HepG2 (cell line): Measurements from ENCODE around the gene ADAM10. TPM values are rescaled to one million over a fixed set of nuclear protein-coding genes. Genes with fewer than 3 reads are reported as not detected.

Source experiments
- ATAC-seq: fragments of 200-7000 bp; cut with Tn5 transposase; 3 replicates; pipeline ENCODE4 v1.9.1; 2020; ENCODE audit warnings: mild to moderate bottlenecking, moderate library complexity
- BruUV-seq: library from RNA; stranded (reverse); fragments of 400-500 nt; replicated peaks from 2 replicates; lab custom pipeline; 2021; lab: Mats Ljungman, UMichigan
- CTCF ChIA-PET: fragments of 300-600 bp; formaldehyde crosslinking; extraction: SDS; loops from one replicate; lab custom pipeline; 2021; ENCODE audit warnings: low total read pairs, inconsistent platforms, low intra/inter-chr PET ratio; lab: Yijun Ruan, JAX
- POLR2A ChIA-PET: fragments of 350-600 bp; sonication (Branson Sonifier 250); formaldehyde crosslinking; loops from one replicate; lab custom pipeline; 2020; ENCODE audit warnings: antibody characterized with exemption, inconsistent platforms; lab: Yijun Ruan, JAX
- DNase-seq: peaks from one replicate; pipeline ENCODE4 v3.0.0-alpha.2; 2015; ENCODE audit warnings: low spot score
- FAIRE-seq: peaks from 3 replicates; lab custom pipeline; 2011; peaks lifted over from hg19 to GRCh38; lab: Jason Lieb, UNC
- H2AFZ ChIP-seq: one replicate; pipeline ENCODE4 v1.6.1; 2011; ENCODE audit warnings: low read length, inconsistent platforms
- H3K27ac ChIP-seq: fragments of 300-600 bp; 3 replicates; pipeline ENCODE4 v1.8.0; 2011; ENCODE audit warnings: mixed run types, mild to moderate bottlenecking, mixed read lengths, low read length, inconsistent platforms; ENCODE audit not compliant: insufficient read depth; ENCODE audit errors: extremely low read length
- H3K27me3 ChIP-seq, 2 experiments: fragments of 200-600 bp in 1 of 2; 2 replicates in 1 of 2; 3 replicates in 1 of 2; pipeline versions ENCODE4 v1.6.0 to v1.8.0; 2011; ENCODE audit warnings: low read length in 2 of 2, mild to moderate bottlenecking in 2 of 2, moderate library complexity in 2 of 2, inconsistent platforms in 1 of 2; ENCODE audit not compliant: insufficient read depth in 2 of 2, control insufficient read depth in 1 of 2
- H3K36me3 ChIP-seq, 2 experiments: fragments of 200-600 bp in 1 of 2; replicated peaks in 1 of 2; 2 replicates in 1 of 2; 3 replicates in 1 of 2; pipeline versions ENCODE4 v1.5.1 to v1.8.0; 2011; ENCODE audit warnings: low read length in 2 of 2, inconsistent platforms in 1 of 2; ENCODE audit not compliant: insufficient read depth in 2 of 2, control insufficient read depth in 1 of 2
- H3K4me1 ChIP-seq: 2 replicates; pipeline ENCODE4 v1.5.1; 2012; ENCODE audit warnings: low read length, inconsistent platforms; ENCODE audit not compliant: insufficient read depth
- H3K4me2 ChIP-seq: 2 replicates; pipeline ENCODE4 v1.6.0; 2011; ENCODE audit warnings: low read depth, low read length, inconsistent platforms
- H3K4me3 ChIP-seq, 3 experiments: fragments of 200-600 bp in 1 of 3; sonication (generic), shearing (Covaris generic) in 1 of 3; replicated peaks in 1 of 3; 2 replicates each; pipeline ENCODE4 v1.5.1; 2011 to 2016; ENCODE audit warnings: low read length in 3 of 3, inconsistent platforms in 2 of 3, low read depth in 2 of 3, mild to moderate bottlenecking in 2 of 3, control low read depth in 1 of 3, mixed read lengths in 1 of 3; ENCODE audit not compliant: insufficient read depth in 1 of 3
- H3K79me2 ChIP-seq: one replicate; pipeline ENCODE4 v1.6.1; 2011; ENCODE audit warnings: low read length, inconsistent platforms; ENCODE audit not compliant: insufficient read depth
- H3K9ac ChIP-seq: 2 replicates; pipeline ENCODE4 v1.6.0; 2011; ENCODE audit warnings: mild to moderate bottlenecking, low read depth, low read length, inconsistent platforms; ENCODE audit not compliant: insufficient read depth
- H3K9me3 ChIP-seq: 2 replicates; pipeline ENCODE4 v1.5.1; 2012; ENCODE audit warnings: mild to moderate bottlenecking, low read length
- H4K20me1 ChIP-seq: 2 replicates; pipeline ENCODE4 v1.6.0; 2011; ENCODE audit warnings: inconsistent platforms, mild to moderate bottlenecking, low read length, moderate library complexity; ENCODE audit not compliant: insufficient read depth
- ATM ChIP-seq: fragments of 450-650 bp; IDR thresholded peaks from 2 replicates; pipeline ENCODE4 v1.7.1; 2017; ENCODE audit warnings: mild to moderate bottlenecking, borderline replicate concordance
- CEBPZ ChIP-seq: IDR thresholded peaks from 2 replicates; pipeline ENCODE4 v1.6.1; 2012; ENCODE audit warnings: low read length, improper control_type of control experiment
- GLI4 ChIP-seq: sonication (generic); formaldehyde crosslinking; IDR thresholded peaks from 2 replicates; pipeline ENCODE4 v1.5.1; 2020; ENCODE audit warnings: missing genetic modification reagents, mild to moderate bottlenecking, moderate library complexity, borderline replicate concordance
- HCFC1 ChIP-seq: fragments of 150-350 bp; IDR thresholded peaks from 2 replicates; pipeline ENCODE4 v1.6.1; 2014; ENCODE audit warnings: low read depth, low read length
- HDAC2 ChIP-seq: sonication (generic); formaldehyde crosslinking; IDR thresholded peaks from 2 replicates; pipeline ENCODE4 v1.4.0; 2020; ENCODE audit warnings: missing genetic modification reagents
- KDM1A ChIP-seq: IDR thresholded peaks from 2 replicates; pipeline ENCODE4 v1.6.1; 2016; ENCODE audit warnings: missing compliant biosample characterization
- NR2F6 ChIP-seq, 2 experiments: IDR thresholded peaks; 2 replicates each; pipeline ENCODE4 v1.6.1; 2016; ENCODE audit warnings: antibody characterized with exemption in 1 of 2, mild to moderate bottlenecking in 1 of 2
- PAWR ChIP-seq: sonication (generic); formaldehyde crosslinking; IDR thresholded peaks from 2 replicates; pipeline ENCODE4 v1.4.0; 2020; ENCODE audit warnings: missing genetic modification reagents, mild to moderate bottlenecking, borderline replicate concordance
- POGZ ChIP-seq: sonication (generic); formaldehyde crosslinking; IDR thresholded peaks from 2 replicates; pipeline ENCODE4 v1.4.0; 2020; ENCODE audit warnings: mild to moderate bottlenecking, missing genetic modification reagents
- RCOR2 ChIP-seq: IDR thresholded peaks from 2 replicates; pipeline ENCODE4 v1.6.1; 2016; ENCODE audit warnings: missing biosample characterization, missing genetic modification reagents
- RXRB ChIP-seq: IDR thresholded peaks from 2 replicates; pipeline ENCODE4 v1.6.1; 2016; ENCODE audit warnings: borderline replicate concordance, missing genetic modification reagents, missing compliant biosample characterization
- TBX2 ChIP-seq: sonication (generic); formaldehyde crosslinking; IDR thresholded peaks from 2 replicates; pipeline ENCODE4 v1.5.0; 2020; ENCODE audit warnings: missing genetic modification reagents, mild to moderate bottlenecking, borderline replicate concordance
- TEAD3 ChIP-seq: optimal IDR thresholded peaks from 2 replicates; pipeline ENCODE3; 2016; ENCODE audit warnings: borderline replicate concordance
- ZBTB43 ChIP-seq: sonication (generic); formaldehyde crosslinking; conservative IDR thresholded peaks from 2 replicates; pipeline ENCODE4 v1.4.0; 2020; ENCODE audit warnings: missing genetic modification reagents
- ZMAT3 ChIP-seq: sonication (generic); formaldehyde crosslinking; conservative IDR thresholded peaks from 2 replicates; pipeline ENCODE4 v1.7.0; 2021; ENCODE audit warnings: missing genetic modification reagents
- ZNF207 ChIP-seq: fragments of 450-650 bp; IDR thresholded peaks from 2 replicates; pipeline ENCODE4 v1.6.1; 2016; ENCODE audit warnings: antibody characterized with exemption, borderline replicate concordance
- ZNF614 ChIP-seq: IDR thresholded peaks from 2 replicates; pipeline ENCODE4 v1.6.1; 2018; ENCODE audit warnings: missing biosample characterization, missing genetic modification reagents, inconsistent platforms, borderline replicate concordance
- ZNF788 ChIP-seq: sonication (generic); formaldehyde crosslinking; IDR thresholded peaks from 2 replicates; pipeline ENCODE4 v1.5.0; 2020; ENCODE audit warnings: mild to moderate bottlenecking, missing genetic modification reagents, borderline replicate concordance
- ZNF839 ChIP-seq: sonication (generic); formaldehyde crosslinking; IDR thresholded peaks from 2 replicates; pipeline ENCODE4 v1.4.0; 2020; ENCODE audit warnings: missing genetic modification reagents, mild to moderate bottlenecking, borderline replicate concordance
- WGBS: methylation state at CpG from one replicate; pipeline ENCODE4 v1.1.6; 2017; ENCODE audit warnings: low lambda C conversion rate; 5-methylcytosine and 5-hydroxymethylcytosine counted together
- in situ Hi-C: cut with HindIII; loops from 2 replicates; pipeline ENCODE4 v1.10.0; 2017; ENCODE audit warnings: low pct_unique_long_range_greater_than_20kb; ENCODE audit not compliant: extremely low pct_ligation_motif_present
- intact Hi-C: fragments of 100-400 bp; cut with micrococcal nuclease; formaldehyde crosslinking; loops from one replicate; pipeline ENCODE4 v1.10.0; 2022; ENCODE audit not compliant: unreplicated experiment
- polyA plus RNA-seq, 8 experiments: library from polyadenylated mRNA; depleted of rRNA in 3 of 8; stranded (reverse) in 7 of 8; unstranded in 1 of 8; fragments of >200 nt; fragmentation: Illumina TruSeq in 4 of 8; extraction: Trizol in 4 of 8; gene quantifications; 2 replicates each; pipeline versions ENCODE4 v1.2.1 to v1.2.3, GENCODE V29; 2011 to 2016; ENCODE audit warnings: low read depth in 4 of 8, missing spikeins in 1 of 8, mixed read lengths in 1 of 8; ENCODE audit not compliant: insufficient read depth in 1 of 8
- total RNA-seq, 5 experiments: library from RNA; depleted of rRNA; stranded (reverse); fragments of >200 nt; fragmentation: Illumina TruSeq; extraction: Trizol; gene quantifications; 2 replicates each; pipeline ENCODE4 v1.2.3, GENCODE V29; 2016; ENCODE audit warnings: low read depth in 1 of 5
- TF ChIP-seq, protein P1 (sequence below): sonication (generic); formaldehyde crosslinking; IDR thresholded peaks from 2 replicates; pipeline ENCODE4 v1.5.0; 2020; ENCODE audit warnings: mild to moderate bottlenecking, missing genetic modification reagents

ADAM10 gene
- total and polyA plus RNA-seq, 2 of the 13 experiments (the other 11 are each of a cell fraction or from before 2014, with no cell fraction given) = 92.7 to 125 TPM

DNA sequence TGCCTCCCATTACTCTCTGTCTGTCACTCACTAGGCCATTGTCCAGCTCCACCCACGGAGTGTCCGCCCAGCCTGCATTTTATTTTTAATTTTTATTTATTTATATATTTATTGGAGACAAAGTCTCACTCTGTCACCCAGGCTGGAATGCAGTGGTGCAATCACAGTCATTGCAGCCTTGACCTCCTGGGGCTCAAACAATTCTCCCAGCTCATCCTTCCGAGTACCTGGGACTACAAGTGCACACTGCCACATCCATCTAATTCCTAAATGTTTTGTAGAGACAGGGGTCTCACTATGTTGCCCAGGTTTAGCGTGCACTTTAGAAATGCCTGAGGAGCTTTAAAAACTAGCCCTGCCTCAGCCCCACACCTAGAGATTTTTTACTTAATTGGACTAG, 176.2 kb downstream of the ADAM10 start:
- Histone ChIP-seq H4K20me1 (no peaks in the 10 kb centered on the region), H3K4me3 (no peak overlapping the region), H3K79me2 (no peaks in the 10 kb centered on the region), H3K4me1 (peaks cover 31% of the 10 kb centered on the region), H3K9me3 (no peaks in the 10 kb centered on the region), H2AFZ (no peak overlapping the region), H3K27ac (no peak overlapping the region), H3K9ac (no peak overlapping the region), H3K4me2 (0 out of 2 replicates have a peak overlapping the region, but pooled peaks have one; percentile 16), H3K36me3 (no peaks in the 10 kb centered on the region), H3K27me3 (no peaks in the 10 kb centered on the region)
- BruUV-seq = no TSS peak
- CTCF ChIA-PET = no interaction called here
- 15% methylated on average over 4 of the region's 4 CpGs for WGBS
- FAIRE-seq (no peak), DNase-seq (peak; percentile 82), ATAC-seq (peak; percentile 72)
- in situ Hi-C loops = no loop called here
- POLR2A ChIA-PET = interaction anchor here (1.2 to 2.3 kb wide), 5 partner anchors 21 to 240 kb away, joined by 3 to 10 read pairs (median 9); no protein-coding TSS in a partner anchor
- intact Hi-C loops = no loop called here
- TF ChIP-seq RXRB (CRISPR knock-in tag) (0 out of 2 replicates have a peak, but pooled peaks have one; percentile 40), RCOR2 (CRISPR knock-in tag) (peak; percentile 54; the same call in 1 of the 2 replicates), ATM (no peak), NR2F6 (IDR thresholded peaks at IDR 0.05) (peak; percentile 92), NR2F6 (CRISPR knock-in tag; IDR thresholded peaks at IDR 0.05) (peak; percentile 96), ZMAT3 (CRISPR knock-in tag) (no peak), TBX2 (CRISPR knock-in tag) (no peak), HCFC1 (no peak), ZNF614 (no peak), HDAC2 (CRISPR knock-in tag) (peak; percentile 66), TEAD3 (CRISPR knock-in tag) (peak; percentile 93), POGZ (CRISPR knock-in tag) (0 out of 2 replicates have a peak, but pooled peaks have one; percentile 23), ZNF788 (CRISPR knock-in tag) (no peak), PAWR (CRISPR knock-in tag) (no peak), GLI4 (CRISPR knock-in tag) (no peak), ZNF839 (CRISPR knock-in tag) (no peak), ZBTB43 (CRISPR knock-in tag) (no peak), CEBPZ (no peak), KDM1A (0 out of 2 replicates have a peak, but pooled peaks have one; percentile 20), ZNF207 (no peak)
- TF ChIP-seq, protein P1, sequence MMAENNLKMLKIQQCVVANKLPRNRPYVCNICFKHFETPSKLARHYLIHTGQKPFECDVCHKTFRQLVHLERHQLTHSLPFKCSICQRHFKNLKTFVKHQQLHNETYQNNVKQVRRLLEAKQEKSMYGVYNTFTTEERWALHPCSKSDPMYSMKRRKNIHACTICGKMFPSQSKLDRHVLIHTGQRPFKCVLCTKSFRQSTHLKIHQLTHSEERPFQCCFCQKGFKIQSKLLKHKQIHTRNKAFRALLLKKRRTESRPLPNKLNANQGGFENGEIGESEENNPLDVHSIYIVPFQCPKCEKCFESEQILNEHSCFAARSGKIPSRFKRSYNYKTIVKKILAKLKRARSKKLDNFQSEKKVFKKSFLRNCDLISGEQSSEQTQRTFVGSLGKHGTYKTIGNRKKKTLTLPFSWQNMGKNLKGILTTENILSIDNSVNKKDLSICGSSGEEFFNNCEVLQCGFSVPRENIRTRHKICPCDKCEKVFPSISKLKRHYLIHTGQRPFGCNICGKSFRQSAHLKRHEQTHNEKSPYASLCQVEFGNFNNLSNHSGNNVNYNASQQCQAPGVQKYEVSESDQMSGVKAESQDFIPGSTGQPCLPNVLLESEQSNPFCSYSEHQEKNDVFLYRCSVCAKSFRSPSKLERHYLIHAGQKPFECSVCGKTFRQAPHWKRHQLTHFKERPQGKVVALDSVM = no peak
